Measurements from ENCODE around the gene CRYAB.

CRYAB gene

GRCh38 chr11:111916768-111917167 is 5.2 kb upstream of the CRYAB start:
- Mint-ChIP-seq H3K27ac (no peak overlapping the region), H3K9me3 (no peaks in the 10 kb centered on the region), H3K27me3 (ENCODE audit: low read depth, poor library complexity) (peaks cover 22% of the 10 kb centered on the region), H3K4me3 (no peak overlapping the region), H3K4me1 (peaks cover 39% of the 10 kb centered on the region), H3K36me3 (ENCODE audit: low read depth) (no peaks in the 10 kb centered on the region)
- no peak for DNase-seq
- TF ChIP-seq, protein P1, sequence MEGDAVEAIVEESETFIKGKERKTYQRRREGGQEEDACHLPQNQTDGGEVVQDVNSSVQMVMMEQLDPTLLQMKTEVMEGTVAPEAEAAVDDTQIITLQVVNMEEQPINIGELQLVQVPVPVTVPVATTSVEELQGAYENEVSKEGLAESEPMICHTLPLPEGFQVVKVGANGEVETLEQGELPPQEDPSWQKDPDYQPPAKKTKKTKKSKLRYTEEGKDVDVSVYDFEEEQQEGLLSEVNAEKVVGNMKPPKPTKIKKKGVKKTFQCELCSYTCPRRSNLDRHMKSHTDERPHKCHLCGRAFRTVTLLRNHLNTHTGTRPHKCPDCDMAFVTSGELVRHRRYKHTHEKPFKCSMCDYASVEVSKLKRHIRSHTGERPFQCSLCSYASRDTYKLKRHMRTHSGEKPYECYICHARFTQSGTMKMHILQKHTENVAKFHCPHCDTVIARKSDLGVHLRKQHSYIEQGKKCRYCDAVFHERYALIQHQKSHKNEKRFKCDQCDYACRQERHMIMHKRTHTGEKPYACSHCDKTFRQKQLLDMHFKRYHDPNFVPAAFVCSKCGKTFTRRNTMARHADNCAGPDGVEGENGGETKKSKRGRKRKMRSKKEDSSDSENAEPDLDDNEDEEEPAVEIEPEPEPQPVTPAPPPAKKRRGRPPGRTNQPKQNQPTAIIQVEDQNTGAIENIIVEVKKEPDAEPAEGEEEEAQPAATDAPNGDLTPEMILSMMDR (IDR thresholded peaks at IDR 0.05): no peak

- no peak for DNase-seq
- TF ChIP-seq, protein P1 (IDR thresholded peaks at IDR 0.05): no peak
- Mint-ChIP-seq H3K36me3 (ENCODE audit: low read depth) (no peaks in the 10 kb centered on the region), H3K9me3 (no peaks in the 10 kb centered on the region), H3K4me1 (peaks cover 51% of the 10 kb centered on the region), H3K27ac (no peak overlapping the region), H3K4me3 (no peak overlapping the region), H3K27me3 (ENCODE audit: low read depth, poor library complexity) (peaks cover 19% of the 10 kb centered on the region)
Observed at GRCh38 chr11:111913997-111914396, 2.4 kb upstream of the CRYAB start.

DNA sequence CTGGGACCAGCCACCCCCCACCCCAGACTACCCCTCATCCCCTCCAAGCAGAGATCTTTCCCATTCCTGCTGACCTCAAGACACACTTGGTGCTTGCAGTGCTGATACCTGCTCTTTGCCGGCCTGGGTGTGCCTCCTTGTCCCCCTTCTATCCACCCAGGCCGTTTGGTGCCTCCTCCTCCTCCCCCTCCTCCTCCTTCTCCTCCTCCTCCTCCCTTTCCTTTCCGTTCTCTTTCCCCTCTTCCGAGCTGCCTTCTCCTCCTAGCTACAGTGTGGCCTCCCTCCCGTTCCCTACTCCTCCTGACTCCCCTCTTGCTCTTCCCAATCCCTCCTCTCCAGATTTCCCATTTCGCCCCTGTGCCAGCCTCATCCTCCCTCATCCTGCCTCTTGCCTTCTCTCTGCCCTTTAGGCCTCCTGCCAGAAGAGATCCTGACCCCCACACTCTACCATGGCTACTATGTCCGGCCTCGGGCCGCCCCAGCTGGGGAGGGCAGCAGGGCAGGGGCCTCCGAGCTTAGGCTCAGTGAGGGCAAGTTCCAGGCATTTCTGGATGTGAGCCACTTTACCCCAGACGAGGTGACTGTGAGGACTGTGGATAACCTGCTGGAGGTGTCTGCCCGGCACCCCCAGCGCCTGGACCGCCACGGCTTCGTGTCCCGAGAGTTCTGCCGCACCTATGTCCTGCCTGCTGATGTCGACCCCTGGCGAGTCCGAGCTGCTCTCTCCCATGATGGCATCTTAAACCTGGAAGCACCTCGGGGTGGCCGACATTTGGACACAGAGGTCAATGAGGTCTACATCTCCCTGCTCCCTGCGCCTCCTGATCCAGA is 1.7 kb upstream of the CRYAB start:
- peaks cover 19% of the 10 kb centered on the region for H3K27me3 Mint-ChIP-seq (ENCODE audit: low read depth, poor library complexity)
- no peaks in the 10 kb centered on the region for H3K36me3 Mint-ChIP-seq (ENCODE audit: low read depth)
- H3K4me1 Mint-ChIP-seq: peaks cover 43% of the 10 kb centered on the region
- no peaks in the 10 kb centered on the region for H3K9me3 Mint-ChIP-seq
- no peak overlapping the region for H3K27ac Mint-ChIP-seq
- no peak for DNase-seq
- TF ChIP-seq, protein P1 (IDR thresholded peaks at IDR 0.05): no peak
- no peak overlapping the region for H3K4me3 Mint-ChIP-seq

DNA sequence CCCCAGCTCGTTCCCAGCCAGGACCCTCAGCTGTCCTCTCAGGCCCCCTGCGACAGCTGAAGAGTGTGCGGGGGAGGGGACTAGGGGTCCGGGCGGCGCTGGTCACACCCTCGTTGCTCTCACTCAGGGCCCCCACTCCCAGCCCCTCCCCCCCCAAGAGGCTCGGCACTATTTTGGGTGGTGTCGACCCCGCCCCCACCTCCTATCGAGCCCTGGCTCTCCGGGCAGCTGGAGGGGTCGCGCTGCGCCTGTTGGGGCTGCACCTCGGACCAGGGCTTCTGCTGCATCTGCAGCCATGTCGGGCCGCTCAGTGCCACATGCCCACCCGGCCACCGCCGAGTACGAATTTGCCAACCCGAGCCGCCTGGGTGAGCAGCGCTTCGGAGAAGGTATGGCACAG is 965 bp upstream of the CRYAB start, which contains the start of gene HSPB2:
HSPB2 (plus strand) TSS at position 200 of the 400 bp plus-strand sequence; CDS start at position 296, 96 bp downstream.
- Mint-ChIP-seq H3K27ac (no peak within 1 kb of the TSS), H3K4me1 (peaks cover 37% of the 10 kb centered on the region), H3K36me3 (ENCODE audit: low read depth) (no peaks in the 10 kb centered on the region), H3K9me3 (no peaks in the 10 kb centered on the region), H3K27me3 (ENCODE audit: low read depth, poor library complexity) (peaks cover 19% of the 10 kb centered on the region), H3K4me3 (peak within 1 kb of the TSS; percentile 58)
- TF ChIP-seq, protein P1 (IDR thresholded peaks at IDR 0.05): no peak
- peak; percentile 15 for DNase-seq

GRCh38 chr11:111910676-111911562 is 651 bp downstream of the CRYAB start:
- Mint-ChIP-seq H3K4me1 (peaks cover 32% of the 10 kb centered on the region), H3K4me3 (peak overlapping the region; percentile 37), H3K9me3 (no peaks in the 10 kb centered on the region), H3K27me3 (ENCODE audit: low read depth, poor library complexity) (peaks cover 9% of the 10 kb centered on the region), H3K27ac (no peak overlapping the region), H3K36me3 (ENCODE audit: low read depth) (no peaks in the 10 kb centered on the region)
- DNase-seq: no peak
- TF ChIP-seq, protein P1 (IDR thresholded peaks at IDR 0.05): no peak

Measured in nephron progenitor cell (in vitro differentiated cells).